ENCODE data around the gene ADARB2.
"Not testable (repeated sequence)": the region's sequence is repeated elsewhere in the genome, so short reads cannot be mapped to it uniquely, and the experiment has no call there.

Gene ADARB2

GRCh38 chr10:1173091-1173490, 564.2 kb downstream of the ADARB2 start:
- no peak for DNase-seq

GRCh38 chr10:1172256-1172984, 564.9 kb downstream of the ADARB2 start:
- no peak for DNase-seq

GRCh38 chr10:1171586-1171985, 565.7 kb downstream of the ADARB2 start:
- DNase-seq = no peak

GRCh38 chr10:1171182-1171581, 566.1 kb downstream of the ADARB2 start:
- no peak for DNase-seq

GRCh38 chr10:1170867-1171180, 566.5 kb downstream of the ADARB2 start:
- no peak for DNase-seq

- DNase-seq = no peak
Observed at GRCh38 chr10:1169981-1170866, 567.1 kb downstream of the ADARB2 start.

GRCh38 chr10:1169186-1169885, 568.0 kb downstream of the ADARB2 start:
- DNase-seq = no peak

- no peak for DNase-seq
Observed at GRCh38 chr10:1168763-1169162, 568.6 kb downstream of the ADARB2 start.

- no peak for DNase-seq
Observed at GRCh38 chr10:1166828-1167275, 570.5 kb downstream of the ADARB2 start.

- DNase-seq = no peak
Observed at GRCh38 chr10:1166101-1166827, 571.1 kb downstream of the ADARB2 start.

- DNase-seq = no peak
Observed at GRCh38 chr10:1163831-1164230, 573.5 kb downstream of the ADARB2 start.

GRCh38 chr10:1163204-1163660, 574.1 kb downstream of the ADARB2 start:
- DNase-seq = peak; percentile 10

- peak; percentile 22 for DNase-seq
Observed at GRCh38 chr10:1162481-1163203, 574.7 kb downstream of the ADARB2 start.

- DNase-seq = not testable (repeated sequence)
Observed at GRCh38 chr10:1161315-1161673, 576.0 kb downstream of the ADARB2 start.

GRCh38 chr10:1160561-1161314, 576.6 kb downstream of the ADARB2 start:
- peak; percentile 22 for DNase-seq

GRCh38 chr10:1159131-1160061, 577.9 kb downstream of the ADARB2 start:
- DNase-seq = peak; percentile 32

GRCh38 chr10:1158536-1158935, 578.8 kb downstream of the ADARB2 start:
- peak; percentile 15 for DNase-seq

GRCh38 chr10:1158066-1158465, 579.3 kb downstream of the ADARB2 start:
- no peak for DNase-seq

- no peak for DNase-seq
Observed at GRCh38 chr10:1157615-1157933, 579.8 kb downstream of the ADARB2 start.

- peak; percentile 30 for DNase-seq
Observed at GRCh38 chr10:1156921-1157614, 580.3 kb downstream of the ADARB2 start.
